Stomach (tissue), 9 donors: ENCODE data around the gene CEMIP. TPM values are rescaled to one million over a fixed set of nuclear protein-coding genes. Genes with fewer than 3 reads are reported as not detected.

ENCODE experiments used
- DNase-seq, 2 donors: peaks; one replicate each; pipeline versions ENCODE4 v3.0.0 to v3.0.0-alpha.2; 2013 to 2019
- H3K27ac ChIP-seq, 5 donors: fragments of 200-600 bp in 4 of 5; sonication (generic) in 4 of 5; one replicate each; pipeline ENCODE4 v1.5.1; 2013 to 2019; ENCODE audit warnings: mild to moderate bottlenecking in 1 of 5, moderate library complexity in 1 of 5
- H3K27me3 ChIP-seq, 3 donors: fragments of 200-600 bp; sonication (generic); one replicate each; pipeline ENCODE4 v1.5.1; 2017 to 2019; ENCODE audit warnings: mixed run types in 1 of 3
- H3K36me3 ChIP-seq, 4 donors: fragments of 200-600 bp; sonication (generic); 1 replicate in 3 of 4; 2 replicates in 1 of 4; pipeline ENCODE4 v1.5.1; 2016 to 2019
- H3K4me1 ChIP-seq, 4 donors: fragments of 200-600 bp; sonication (generic); one replicate each; pipeline ENCODE4 v1.5.1; 2016 to 2019
- H3K4me3 ChIP-seq, 4 donors: fragments of 200-600 bp; sonication (generic) in 3 of 4; one replicate each; pipeline ENCODE4 v1.5.1; 2016 to 2019; ENCODE audit warnings: mild to moderate bottlenecking in 1 of 4
- H3K9me3 ChIP-seq, 4 donors: fragments of 200-600 bp; sonication (generic); one replicate each; pipeline ENCODE4 v1.5.1; 2016 to 2019
- EP300 ChIP-seq: sonication (generic); formaldehyde crosslinking; IDR thresholded peaks from one replicate; pipeline ENCODE4 v1.6.1; 2017; ENCODE audit warnings: antibody characterized with exemption
- POLR2A ChIP-seq, 4 donors: fragments of 450-650 bp; IDR thresholded peaks; one replicate each; pipeline ENCODE4 v1.6.1; 2016; ENCODE audit warnings: antibody characterized with exemption in 4 of 4, control low read depth in 2 of 4, mild to moderate bottlenecking in 1 of 4, moderate library complexity in 1 of 4
- POLR2AphosphoS5 ChIP-seq, 3 donors: sonication (generic); formaldehyde crosslinking; IDR thresholded peaks; one replicate each; pipeline ENCODE4 v1.6.1; 2016; ENCODE audit warnings: antibody characterized with exemption in 3 of 3
- WGBS, 5 donors: extraction: QIAGEN DNeasy Blood & Tissue Kit in 3 of 5; methylation state at CpG; one replicate each; pipeline versions ENCODE4 v1.1.5 to v1.1.7; 2013 to 2018; 5-methylcytosine and 5-hydroxymethylcytosine counted together
- intact Hi-C: fragments of 100-400 bp; cut with DNase I; formaldehyde crosslinking; loops from one replicate; pipeline ENCODE4 v1.15.1; 2023; ENCODE audit warnings: low total_unique reads
- polyA plus RNA-seq, 3 donors: library from polyadenylated mRNA; stranded (reverse); fragments of 200-250 nt; gene quantifications; one replicate each; pipeline ENCODE4 v1.2.3, GENCODE V29; 2013
- small RNA-seq, 4 donors: library from RNA; depleted of rRNA; stranded (forward); fragments of <200 nt; gene quantifications; one replicate each; pipeline ENCODE3, GENCODE V24; 2016
- total RNA-seq, 5 donors: library from RNA; depleted of rRNA; stranded (reverse); fragments of >200 nt; gene quantifications; one replicate each; pipeline versions ENCODE4 v1.1.0 to v1.2.3, GENCODE V29; 2014 to 2016
- TF ChIP-seq, protein P1 (sequence below), 7 experiments: fragments of 450-650 bp in 4 of 7; fragments of 200-600 bp in 3 of 7; sonication (generic) in 3 of 7; IDR thresholded peaks; one replicate each; pipeline ENCODE4 v1.5.1; 2016 to 2019; ENCODE audit warnings: antibody characterized with exemption in 7 of 7, control low read depth in 2 of 7, mild to moderate bottlenecking in 1 of 7
- donor health status: healthy with polysubstance abuse.
- donor health status: Bipolar disorder and iron deficiency.
- donor health status: healthy.

CEMIP gene
- total and polyA plus RNA-seq, 8 donors = 0.53 to 2.6 (median 1.4) TPM; not detected in 4

DNA sequence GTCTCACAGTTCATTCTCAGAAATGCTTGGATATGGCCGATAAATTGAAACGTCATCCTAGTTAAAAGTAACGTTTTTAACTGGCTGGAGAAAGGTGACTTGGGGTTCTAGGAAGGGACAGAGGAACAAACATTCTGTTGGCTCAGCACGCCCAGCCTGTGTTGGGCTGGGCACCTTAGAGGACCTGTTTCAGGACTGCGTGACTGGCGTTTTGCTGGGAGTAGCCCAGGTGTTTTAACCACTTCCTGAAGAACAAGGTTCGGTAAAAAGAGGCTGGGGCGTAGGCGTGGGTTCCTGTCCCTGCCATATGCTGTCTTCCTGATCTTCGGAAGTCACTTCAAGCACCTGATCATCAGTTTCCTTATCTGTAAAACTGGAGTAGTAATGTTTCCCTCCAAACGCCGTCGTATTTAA lies 220.5 kb downstream of the CEMIP start:
- Histone ChIP-seq H3K27me3 (no peaks in the 10 kb centered on the region), H3K27ac (peak overlapping the region; percentile 63 to 100 (median 98)), H3K36me3 (peaks cover 6 to 17% (median 14%) of the 10 kb centered on the region in 4 donors), H3K4me1 (peaks cover 21 to 48% (median 43%) of the 10 kb centered on the region in 4 donors), H3K4me3 (peak overlapping the region; percentile 73 to 95 (median 89)), H3K9me3 (no peaks in the 10 kb centered on the region)
- TF ChIP-seq POLR2AphosphoS5 (IDR thresholded peaks at IDR 0.05) = peak in 2 of 3 donors; percentile 68 to 78
- TF ChIP-seq EP300 = no peak
- no peak for TF ChIP-seq POLR2A (IDR thresholded peaks at IDR 0.05)
- 14 to 36% (median 18%) methylated on average over 13 of the region's 13 CpGs for WGBS, 5 donors
- intact Hi-C loops = no loop called here
- peak; percentile 78 to 82 for DNase-seq

DNA sequence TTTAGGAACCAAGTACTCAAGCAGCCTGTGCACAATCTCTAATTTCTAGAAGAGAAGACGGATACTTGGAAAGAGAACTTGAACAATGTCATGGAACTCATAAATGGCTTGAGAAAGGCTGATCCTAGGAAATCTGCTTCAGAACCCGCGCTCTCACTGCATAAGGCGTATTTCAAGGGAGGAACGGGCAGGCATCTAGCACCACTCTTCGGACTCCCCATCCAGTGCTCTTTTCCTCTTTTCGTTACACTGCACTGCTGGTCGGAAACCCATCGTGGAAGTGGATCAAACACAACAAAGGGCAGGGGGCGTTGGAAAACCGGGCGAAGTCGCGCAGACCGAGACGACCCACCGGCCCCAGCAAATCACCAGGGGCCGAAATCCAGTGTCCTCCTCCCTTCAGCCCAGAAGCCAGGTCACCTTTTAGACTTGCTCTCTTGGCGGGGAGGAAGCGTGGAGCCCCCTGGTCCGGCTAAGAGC lies 221.0 kb downstream of the CEMIP start:
- WGBS, 5 donors = 1 to 3% (median 2%) methylated on average over 18 to 21 of the region's 21 CpGs
- no peaks in the 10 kb centered on the region for H3K9me3 ChIP-seq
- intact Hi-C loops = no loop called here
- H3K4me1 ChIP-seq = peaks cover 21 to 53% (median 44%) of the 10 kb centered on the region in 4 donors
- peak overlapping the region; percentile 73 to 95 (median 89) for H3K4me3 ChIP-seq
- H3K27ac ChIP-seq = peak overlapping the region; percentile 98 to 100 (median 98)
- no peak for DNase-seq
- H3K27me3 ChIP-seq = no peaks in the 10 kb centered on the region
- peaks cover 6 to 17% (median 14%) of the 10 kb centered on the region in 4 donors for H3K36me3 ChIP-seq
- no peak for TF ChIP-seq EP300
- TF ChIP-seq, protein P1, sequence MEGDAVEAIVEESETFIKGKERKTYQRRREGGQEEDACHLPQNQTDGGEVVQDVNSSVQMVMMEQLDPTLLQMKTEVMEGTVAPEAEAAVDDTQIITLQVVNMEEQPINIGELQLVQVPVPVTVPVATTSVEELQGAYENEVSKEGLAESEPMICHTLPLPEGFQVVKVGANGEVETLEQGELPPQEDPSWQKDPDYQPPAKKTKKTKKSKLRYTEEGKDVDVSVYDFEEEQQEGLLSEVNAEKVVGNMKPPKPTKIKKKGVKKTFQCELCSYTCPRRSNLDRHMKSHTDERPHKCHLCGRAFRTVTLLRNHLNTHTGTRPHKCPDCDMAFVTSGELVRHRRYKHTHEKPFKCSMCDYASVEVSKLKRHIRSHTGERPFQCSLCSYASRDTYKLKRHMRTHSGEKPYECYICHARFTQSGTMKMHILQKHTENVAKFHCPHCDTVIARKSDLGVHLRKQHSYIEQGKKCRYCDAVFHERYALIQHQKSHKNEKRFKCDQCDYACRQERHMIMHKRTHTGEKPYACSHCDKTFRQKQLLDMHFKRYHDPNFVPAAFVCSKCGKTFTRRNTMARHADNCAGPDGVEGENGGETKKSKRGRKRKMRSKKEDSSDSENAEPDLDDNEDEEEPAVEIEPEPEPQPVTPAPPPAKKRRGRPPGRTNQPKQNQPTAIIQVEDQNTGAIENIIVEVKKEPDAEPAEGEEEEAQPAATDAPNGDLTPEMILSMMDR (IDR thresholded peaks at IDR 0.05) = no peak
- no peak for TF ChIP-seq POLR2AphosphoS5 (IDR thresholded peaks at IDR 0.05)
- no peak for TF ChIP-seq POLR2A (IDR thresholded peaks at IDR 0.05)

DNA sequence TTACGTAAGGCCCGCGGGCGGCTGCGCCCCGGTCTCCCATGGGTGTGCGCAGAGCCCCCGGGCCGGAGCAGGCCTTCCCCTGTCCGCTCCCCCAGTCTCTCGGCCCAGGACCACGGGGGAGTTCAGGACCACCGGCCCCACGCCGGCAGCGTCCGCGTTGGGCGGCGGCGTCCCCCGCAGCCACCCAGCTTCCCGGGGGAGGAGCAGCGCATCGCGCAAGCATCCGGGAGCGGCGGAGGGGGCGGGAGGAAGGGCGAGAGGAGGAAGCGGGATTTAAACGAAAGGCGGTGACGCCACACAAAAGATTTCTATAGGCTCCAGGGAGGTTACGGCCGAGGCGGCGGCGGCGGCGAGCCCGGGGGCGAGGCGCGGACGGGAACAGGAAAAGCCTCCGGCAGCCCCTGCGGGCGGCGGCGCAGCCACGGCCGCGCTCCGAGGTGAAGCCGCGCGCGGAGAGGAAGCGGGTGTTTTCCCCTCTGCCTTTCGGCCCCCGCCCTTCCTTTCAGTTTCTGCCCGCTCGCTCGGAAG lies 221.5 kb downstream of the CEMIP start, which contains the start of gene TLNRD1:
Gene TLNRD1 (plus strand): TSS at position 300 of the 528 bp plus-strand sequence. CDS start 1,349 bp downstream, outside the sequence.
- Histone ChIP-seq H3K36me3 (peaks cover 6 to 17% (median 14%) of the 10 kb centered on the region in 4 donors), H3K27ac (peak within 1 kb of the TSS; percentile 98 to 100 (median 98)), H3K9me3 (no peaks in the 10 kb centered on the region), H3K4me3 (peak within 1 kb of the TSS; percentile 73 to 95 (median 89)), H3K4me1 (peaks cover 21 to 58% (median 47%) of the 10 kb centered on the region in 4 donors), H3K27me3 (no peaks in the 10 kb centered on the region)
- intact Hi-C loops = no loop called here
- 0 to 1% (median 0%) methylated on average over 39 to 66 of the region's 66 CpGs for WGBS, 5 donors
- peak; percentile 90 to 97 for DNase-seq
- TF ChIP-seq POLR2AphosphoS5 (IDR thresholded peaks at IDR 0.05) (peak; percentile 89 to 99 (median 99)), EP300 (no peak), POLR2A (IDR thresholded peaks at IDR 0.05) (peak in 3 of 4 donors; percentile 45 to 90 (median 81))

Small RNAs within 50 kb of the gene (small RNA-seq; reads per million reads assigned to genes)
- 0 reads per million in 4 donors for gene MIR4514
- 0 reads per million in 4 donors for gene MIR549A

Other genes starting within 250 kb of the CEMIP start
- gene ABHD17C, start 84.1 kb upstream of the CEMIP start, total RNA-seq = 10 to 100 TPM in 3 of 5 donors, 1 to 10 TPM in 2; 1.2 to 30.5 (median 25.1) TPM
- gene ABHD17C, start 84.1 kb upstream of the CEMIP start, polyA plus RNA-seq = 10 to 100 TPM; 14.0 to 55.3 (median 17.1) TPM
- 10 to 100 TPM; 11.2 to 34.8 (median 24.2) TPM for gene MESD, start 210.4 kb downstream of the CEMIP start, total RNA-seq
- 1 to 10 TPM; 5.5 to 10.0 (median 9.2) TPM for gene MESD, start 210.4 kb downstream of the CEMIP start, polyA plus RNA-seq
- 10 to 100 TPM in 4 of 5 donors, 1 to 10 TPM in 1; 1.8 to 88.3 (median 21.0) TPM for gene TLNRD1, start 221.6 kb downstream of the CEMIP start, total RNA-seq
- gene TLNRD1, start 221.6 kb downstream of the CEMIP start, polyA plus RNA-seq = 1 to 10 TPM; 5.7 to 8.4 (median 6.9) TPM